ENCODE data around the gene RNU5D-1. TPM values are rescaled to one million over a fixed set of nuclear protein-coding genes. Genes with fewer than 3 reads are reported as not detected.

The RNU5D-1 gene
- total and polyA plus RNA-seq, 2 of the 13 experiments (the other 11 are each of a cell fraction or from before 2014, with no cell fraction given) = 165 TPM; not detected in 1

DNA sequence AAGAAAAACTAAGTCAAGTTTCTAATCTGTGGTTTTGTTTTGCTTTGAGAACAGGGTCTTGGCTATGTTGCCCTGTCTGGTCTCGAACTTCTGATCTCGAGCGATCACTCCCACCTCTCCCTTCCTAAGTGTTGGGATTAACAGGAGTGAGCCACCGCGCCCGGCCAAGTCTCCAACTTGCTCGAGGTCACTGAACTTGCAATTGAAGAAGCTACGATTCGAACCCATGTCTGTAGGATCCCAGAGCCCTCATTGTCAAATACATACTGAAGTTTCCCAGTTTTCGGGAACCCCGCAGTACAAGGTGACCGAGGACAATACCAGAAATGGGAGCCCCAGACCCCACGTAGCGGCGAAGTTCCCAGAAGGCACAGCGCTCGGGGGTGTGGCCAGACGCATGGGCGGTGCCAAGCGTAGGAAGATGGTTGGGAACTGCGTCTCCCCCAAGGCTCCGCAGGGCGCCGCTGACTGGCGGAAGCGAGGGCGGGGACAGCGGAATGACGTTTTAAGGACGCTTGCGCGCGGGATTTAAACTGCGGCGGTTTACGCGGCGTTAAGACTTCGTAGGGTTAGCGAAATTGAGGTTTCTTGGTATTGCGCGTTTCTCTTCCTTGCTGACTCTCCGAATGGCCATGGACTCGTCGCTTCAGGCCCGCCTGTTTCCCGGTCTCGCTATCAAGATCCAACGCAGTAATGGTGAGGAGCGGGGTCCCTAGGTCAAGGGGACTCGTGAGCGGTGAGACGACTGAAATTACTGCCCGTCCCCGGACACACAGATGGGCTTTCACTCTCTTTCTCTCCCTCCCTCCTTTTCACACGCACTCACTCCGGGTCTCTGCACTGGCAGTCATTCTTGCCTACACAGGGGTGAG, 8.6 kb upstream of the RNU5D-1 start, which contains the start of gene KIF2C (continued):
- TF ChIP-seq ZFP90 (CRISPR knock-in tag; IDR thresholded peaks at IDR 0.05; ENCODE audit: borderline replicate concordance) (peak; percentile 86), BCL6 (CRISPR knock-in tag; IDR thresholded peaks at IDR 0.05) (peak; percentile 17), RBFOX2 (IDR thresholded peaks at IDR 0.05; ENCODE audit: low read depth, low read length) (peak; percentile 81), KLF13 (CRISPR knock-in tag; IDR thresholded peaks at IDR 0.05) (peak; percentile 77; the same call in 1 of the 2 replicates), ZZZ3 (CRISPR knock-in tag; IDR thresholded peaks at IDR 0.05; ENCODE audit: borderline replicate concordance) (no peak), ZNF558 (CRISPR knock-in tag; IDR thresholded peaks at IDR 0.05; ENCODE audit: borderline replicate concordance) (no peak), KDM1A (CRISPR knock-in tag; IDR thresholded peaks at IDR 0.05) (no peak), ZNF780A (CRISPR knock-in tag; IDR thresholded peaks at IDR 0.05) (peak; percentile 88; the same call in 1 of the 2 replicates), ZMAT3 (CRISPR knock-in tag; conservative IDR thresholded peaks at IDR 0.05) (0 out of 2 replicates have a peak, but pooled peaks have one; percentile 10), HHEX (CRISPR knock-in tag; IDR thresholded peaks at IDR 0.05) (no peak), HNRNPK (IDR thresholded peaks at IDR 0.05; ENCODE audit: low read depth, low read length, poor library complexity, severe bottlenecking) (no peak), CCDC6 (CRISPR knock-in tag; IDR thresholded peaks at IDR 0.05) (peak; percentile 38; the same call in 1 of the 2 replicates), HES4 (CRISPR knock-in tag; IDR thresholded peaks at IDR 0.05; ENCODE audit: borderline replicate concordance) (no peak), ZNF138 (CRISPR knock-in tag; IDR thresholded peaks at IDR 0.05; ENCODE audit: low read depth) (no peak), NONO (IDR thresholded peaks at IDR 0.05) (no peak), NONO (CRISPR knock-in tag; conservative IDR thresholded peaks at IDR 0.05) (peak; percentile 32; the same call in 1 of the 2 replicates), RNF2 (conservative IDR thresholded peaks at IDR 0.05; ENCODE audit: low read depth) (no peak), ZNF616 (CRISPR knock-in tag; IDR thresholded peaks at IDR 0.05; ENCODE audit: low read depth) (no peak), NFE2L1 (CRISPR knock-in tag; IDR thresholded peaks at IDR 0.05; ENCODE audit: borderline replicate concordance) (no peak), FOXA1 (IDR thresholded peaks at IDR 0.05) (no peak), FOXA1 (CRISPR knock-in tag; IDR thresholded peaks at IDR 0.05) (0 out of 2 replicates have a peak, but pooled peaks have one; percentile 4), MAFF (IDR thresholded peaks at IDR 0.05; ENCODE audit: low read depth, low read length) (no peak)
- TF ChIP-seq, protein P1, sequence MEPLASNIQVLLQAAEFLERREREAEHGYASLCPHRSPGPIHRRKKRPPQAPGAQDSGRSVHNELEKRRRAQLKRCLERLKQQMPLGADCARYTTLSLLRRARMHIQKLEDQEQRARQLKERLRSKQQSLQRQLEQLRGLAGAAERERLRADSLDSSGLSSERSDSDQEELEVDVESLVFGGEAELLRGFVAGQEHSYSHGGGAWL (CRISPR knock-in tag; IDR thresholded peaks at IDR 0.05) = 0 out of 2 replicates have a peak, but pooled peaks have one; percentile 57
- TF ChIP-seq, protein P2, sequence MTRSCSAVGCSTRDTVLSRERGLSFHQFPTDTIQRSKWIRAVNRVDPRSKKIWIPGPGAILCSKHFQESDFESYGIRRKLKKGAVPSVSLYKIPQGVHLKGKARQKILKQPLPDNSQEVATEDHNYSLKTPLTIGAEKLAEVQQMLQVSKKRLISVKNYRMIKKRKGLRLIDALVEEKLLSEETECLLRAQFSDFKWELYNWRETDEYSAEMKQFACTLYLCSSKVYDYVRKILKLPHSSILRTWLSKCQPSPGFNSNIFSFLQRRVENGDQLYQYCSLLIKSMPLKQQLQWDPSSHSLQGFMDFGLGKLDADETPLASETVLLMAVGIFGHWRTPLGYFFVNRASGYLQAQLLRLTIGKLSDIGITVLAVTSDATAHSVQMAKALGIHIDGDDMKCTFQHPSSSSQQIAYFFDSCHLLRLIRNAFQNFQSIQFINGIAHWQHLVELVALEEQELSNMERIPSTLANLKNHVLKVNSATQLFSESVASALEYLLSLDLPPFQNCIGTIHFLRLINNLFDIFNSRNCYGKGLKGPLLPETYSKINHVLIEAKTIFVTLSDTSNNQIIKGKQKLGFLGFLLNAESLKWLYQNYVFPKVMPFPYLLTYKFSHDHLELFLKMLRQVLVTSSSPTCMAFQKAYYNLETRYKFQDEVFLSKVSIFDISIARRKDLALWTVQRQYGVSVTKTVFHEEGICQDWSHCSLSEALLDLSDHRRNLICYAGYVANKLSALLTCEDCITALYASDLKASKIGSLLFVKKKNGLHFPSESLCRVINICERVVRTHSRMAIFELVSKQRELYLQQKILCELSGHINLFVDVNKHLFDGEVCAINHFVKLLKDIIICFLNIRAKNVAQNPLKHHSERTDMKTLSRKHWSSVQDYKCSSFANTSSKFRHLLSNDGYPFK (CRISPR knock-in tag; IDR thresholded peaks at IDR 0.05; ENCODE audit: borderline replicate concordance) = peak; percentile 94
- TF ChIP-seq, protein P3, sequence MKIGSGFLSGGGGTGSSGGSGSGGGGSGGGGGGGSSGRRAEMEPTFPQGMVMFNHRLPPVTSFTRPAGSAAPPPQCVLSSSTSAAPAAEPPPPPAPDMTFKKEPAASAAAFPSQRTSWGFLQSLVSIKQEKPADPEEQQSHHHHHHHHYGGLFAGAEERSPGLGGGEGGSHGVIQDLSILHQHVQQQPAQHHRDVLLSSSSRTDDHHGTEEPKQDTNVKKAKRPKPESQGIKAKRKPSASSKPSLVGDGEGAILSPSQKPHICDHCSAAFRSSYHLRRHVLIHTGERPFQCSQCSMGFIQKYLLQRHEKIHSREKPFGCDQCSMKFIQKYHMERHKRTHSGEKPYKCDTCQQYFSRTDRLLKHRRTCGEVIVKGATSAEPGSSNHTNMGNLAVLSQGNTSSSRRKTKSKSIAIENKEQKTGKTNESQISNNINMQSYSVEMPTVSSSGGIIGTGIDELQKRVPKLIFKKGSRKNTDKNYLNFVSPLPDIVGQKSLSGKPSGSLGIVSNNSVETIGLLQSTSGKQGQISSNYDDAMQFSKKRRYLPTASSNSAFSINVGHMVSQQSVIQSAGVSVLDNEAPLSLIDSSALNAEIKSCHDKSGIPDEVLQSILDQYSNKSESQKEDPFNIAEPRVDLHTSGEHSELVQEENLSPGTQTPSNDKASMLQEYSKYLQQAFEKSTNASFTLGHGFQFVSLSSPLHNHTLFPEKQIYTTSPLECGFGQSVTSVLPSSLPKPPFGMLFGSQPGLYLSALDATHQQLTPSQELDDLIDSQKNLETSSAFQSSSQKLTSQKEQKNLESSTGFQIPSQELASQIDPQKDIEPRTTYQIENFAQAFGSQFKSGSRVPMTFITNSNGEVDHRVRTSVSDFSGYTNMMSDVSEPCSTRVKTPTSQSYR (CRISPR knock-in tag; IDR thresholded peaks at IDR 0.05; ENCODE audit: borderline replicate concordance) = no peak

Data from HepG2 (cell line).